WTC11 (cell line): ENCODE data around the gene ZNF277. TPM values are rescaled to one million over a fixed set of nuclear protein-coding genes. Genes with fewer than 3 reads are reported as not detected.

Experiments used
- ATAC-seq: fragments of 200-7000 bp; cut with Tn5 transposase; 2 replicates; pipeline ENCODE4 v1.10.0; 2021; ENCODE audit warnings: mild to moderate bottlenecking, moderate library complexity
- CTCF ChIA-PET: fragments of 300-600 bp; sonication (Branson Sonifier 250); formaldehyde crosslinking; loops from one replicate; lab custom pipeline; 2021; ENCODE audit warnings: antibody characterized with exemption; lab: Charles Lee
- POLR2A ChIA-PET: fragments of 350-600 bp; sonication (Branson Sonifier 250); formaldehyde crosslinking; loops from one replicate; lab custom pipeline; 2021; ENCODE audit warnings: antibody characterized with exemption; lab: Charles Lee
- DNase-seq: peaks from one replicate; pipeline ENCODE4 v3.0.0; 2021; ENCODE audit warnings: low spot score
- H3K27ac Mint-ChIP-seq: 2 replicates; pipeline ENCODE4 v1.8.0; 2021; ENCODE audit warnings: mixed read lengths
- H3K27me3 Mint-ChIP-seq: 2 replicates; pipeline ENCODE4 v1.8.0; 2021; ENCODE audit warnings: low read depth, mild to moderate bottlenecking, moderate library complexity, mixed read lengths
- H3K36me3 Mint-ChIP-seq: 2 replicates; pipeline ENCODE4 v1.8.0; 2021; ENCODE audit warnings: mixed read lengths
- H3K4me1 Mint-ChIP-seq: 2 replicates; pipeline ENCODE4 v1.8.0; 2022; ENCODE audit warnings: mixed read lengths
- H3K4me3 Mint-ChIP-seq: 2 replicates; pipeline ENCODE4 v1.8.0; 2021; ENCODE audit warnings: mild to moderate bottlenecking, moderate library complexity, mixed read lengths
- H3K9me3 Mint-ChIP-seq: 2 replicates; pipeline ENCODE4 v1.8.0; 2021; ENCODE audit warnings: mixed read lengths
- ATF1 ChIP-seq: sonication (generic); formaldehyde crosslinking; IDR thresholded peaks from 2 replicates; pipeline ENCODE4 v1.8.1; 2023; ENCODE audit warnings: mild to moderate bottlenecking, moderate library complexity, missing genetic modification reagents
- CREM ChIP-seq: sonication (generic); formaldehyde crosslinking; IDR thresholded peaks from 2 replicates; pipeline ENCODE4 v1.8.1; 2022; ENCODE audit warnings: mild to moderate bottlenecking, missing genetic modification reagents, moderate library complexity
- ELF4 ChIP-seq: sonication (generic); formaldehyde crosslinking; IDR thresholded peaks from 2 replicates; pipeline ENCODE4 v1.8.1; 2022; ENCODE audit warnings: low read depth, mild to moderate bottlenecking, moderate library complexity, missing genetic modification reagents
- EMX1 ChIP-seq: fragments of 250-450 bp; sonication (Bioruptor Pico); IDR thresholded peaks from 2 replicates; pipeline ENCODE4 v1.8.0; 2021; ENCODE audit warnings: mild to moderate bottlenecking
- FOXP1 ChIP-seq: sonication (generic); formaldehyde crosslinking; IDR thresholded peaks from 2 replicates; pipeline ENCODE4 v1.8.0; 2022; ENCODE audit warnings: missing genetic modification reagents, mild to moderate bottlenecking, moderate library complexity, borderline replicate concordance
- GTF2I ChIP-seq: fragments of 250-450 bp; sonication (Bioruptor Pico); conservative IDR thresholded peaks from 2 replicates; pipeline ENCODE4 v1.4.0; 2021; ENCODE audit warnings: mild to moderate bottlenecking
- JAZF1 ChIP-seq: fragments of 250-450 bp; sonication (Bioruptor Pico); IDR thresholded peaks from 2 replicates; pipeline ENCODE4 v1.9.0; 2021; ENCODE audit warnings: moderate library complexity, mild to moderate bottlenecking, inconsistent platforms
- NR2C2 ChIP-seq: sonication (generic); formaldehyde crosslinking; IDR thresholded peaks from 2 replicates; pipeline ENCODE4 v1.8.0; 2022; ENCODE audit warnings: mild to moderate bottlenecking, missing genetic modification reagents
- NR3C1 ChIP-seq: sonication (generic); formaldehyde crosslinking; conservative IDR thresholded peaks from 2 replicates; pipeline ENCODE4 v1.8.1; 2023; ENCODE audit warnings: low read depth, mild to moderate bottlenecking, missing genetic modification reagents
- OVOL2 ChIP-seq: fragments of 250-450 bp; sonication (Bioruptor Pico); IDR thresholded peaks from 2 replicates; pipeline ENCODE4 v1.9.0; 2021; ENCODE audit warnings: mild to moderate bottlenecking, borderline replicate concordance
- SMAD4 ChIP-seq: sonication (generic); formaldehyde crosslinking; IDR thresholded peaks from 2 replicates; pipeline ENCODE4 v1.8.0; 2022; ENCODE audit warnings: mild to moderate bottlenecking, missing genetic modification reagents
- SOX15 ChIP-seq: fragments of 250-450 bp; sonication (Bioruptor Pico); IDR thresholded peaks from 2 replicates; pipeline ENCODE4 v1.9.0; 2021; ENCODE audit warnings: mild to moderate bottlenecking
- ZNF263 ChIP-seq: sonication (generic); formaldehyde crosslinking; IDR thresholded peaks from 2 replicates; pipeline ENCODE4 v1.8.1; 2022; ENCODE audit warnings: low read depth, mild to moderate bottlenecking, moderate library complexity, missing genetic modification reagents
- total RNA-seq: library from RNA; stranded (reverse); gene quantifications from 3 replicates; pipeline ENCODE4 v1.2.3, GENCODE V29; 2021
- TF ChIP-seq, protein P1 (sequence below): fragments of 250-450 bp; sonication (Bioruptor Pico); IDR thresholded peaks from 2 replicates; pipeline ENCODE4 v1.8.0; 2021; ENCODE audit warnings: mild to moderate bottlenecking
- TF ChIP-seq, protein P2 (sequence below): sonication (generic); formaldehyde crosslinking; IDR thresholded peaks from 2 replicates; pipeline ENCODE4 v1.8.0; 2022; ENCODE audit warnings: mild to moderate bottlenecking, missing genetic modification reagents
- TF ChIP-seq, protein P3 (sequence below): sonication (generic); formaldehyde crosslinking; IDR thresholded peaks from 2 replicates; pipeline ENCODE4 v1.8.1; 2023; ENCODE audit warnings: mild to moderate bottlenecking, missing genetic modification reagents
- TF ChIP-seq, protein P4 (sequence below): sonication (generic); formaldehyde crosslinking; IDR thresholded peaks from 2 replicates; pipeline ENCODE4 v1.8.0; 2022; ENCODE audit warnings: mild to moderate bottlenecking, missing genetic modification reagents
- TF ChIP-seq, protein P5 (sequence below): sonication (generic); formaldehyde crosslinking; conservative IDR thresholded peaks from 2 replicates; pipeline ENCODE4 v1.8.1; 2022; ENCODE audit warnings: mild to moderate bottlenecking, missing genetic modification reagents

ZNF277 gene
- total RNA-seq, 1 experiment from 2014 or later = 22.5 TPM

DNA sequence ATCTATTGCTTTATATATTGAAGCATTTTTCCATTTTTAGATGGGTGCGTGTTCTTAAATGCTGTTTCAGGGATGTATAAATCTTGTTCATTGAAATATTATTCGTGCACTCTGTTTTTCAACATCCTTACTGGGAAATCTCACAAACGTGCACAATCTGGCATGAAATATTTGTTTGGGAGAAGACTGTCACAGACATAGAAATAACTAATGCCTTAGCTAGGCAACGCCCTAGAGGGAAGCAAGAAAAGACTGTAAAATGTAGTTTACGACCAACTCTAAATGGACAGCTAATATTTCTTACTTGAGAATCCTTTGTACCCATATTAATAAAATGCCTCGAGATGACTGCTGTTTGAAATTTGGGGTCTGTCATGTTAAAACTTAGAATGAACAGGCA lies 9.2 kb upstream of the ZNF277 start:
- TF ChIP-seq JAZF1 (CRISPR knock-in tag) (no peak), ATF1 (CRISPR knock-in tag) (no peak), GTF2I (CRISPR knock-in tag) (no peak), OVOL2 (CRISPR knock-in tag) (no peak), CREM (no peak)
- TF ChIP-seq, protein P1, sequence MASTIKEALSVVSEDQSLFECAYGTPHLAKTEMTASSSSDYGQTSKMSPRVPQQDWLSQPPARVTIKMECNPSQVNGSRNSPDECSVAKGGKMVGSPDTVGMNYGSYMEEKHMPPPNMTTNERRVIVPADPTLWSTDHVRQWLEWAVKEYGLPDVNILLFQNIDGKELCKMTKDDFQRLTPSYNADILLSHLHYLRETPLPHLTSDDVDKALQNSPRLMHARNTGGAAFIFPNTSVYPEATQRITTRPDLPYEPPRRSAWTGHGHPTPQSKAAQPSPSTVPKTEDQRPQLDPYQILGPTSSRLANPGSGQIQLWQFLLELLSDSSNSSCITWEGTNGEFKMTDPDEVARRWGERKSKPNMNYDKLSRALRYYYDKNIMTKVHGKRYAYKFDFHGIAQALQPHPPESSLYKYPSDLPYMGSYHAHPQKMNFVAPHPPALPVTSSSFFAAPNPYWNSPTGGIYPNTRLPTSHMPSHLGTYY (CRISPR knock-in tag) = no peak
- TF ChIP-seq, protein P2, sequence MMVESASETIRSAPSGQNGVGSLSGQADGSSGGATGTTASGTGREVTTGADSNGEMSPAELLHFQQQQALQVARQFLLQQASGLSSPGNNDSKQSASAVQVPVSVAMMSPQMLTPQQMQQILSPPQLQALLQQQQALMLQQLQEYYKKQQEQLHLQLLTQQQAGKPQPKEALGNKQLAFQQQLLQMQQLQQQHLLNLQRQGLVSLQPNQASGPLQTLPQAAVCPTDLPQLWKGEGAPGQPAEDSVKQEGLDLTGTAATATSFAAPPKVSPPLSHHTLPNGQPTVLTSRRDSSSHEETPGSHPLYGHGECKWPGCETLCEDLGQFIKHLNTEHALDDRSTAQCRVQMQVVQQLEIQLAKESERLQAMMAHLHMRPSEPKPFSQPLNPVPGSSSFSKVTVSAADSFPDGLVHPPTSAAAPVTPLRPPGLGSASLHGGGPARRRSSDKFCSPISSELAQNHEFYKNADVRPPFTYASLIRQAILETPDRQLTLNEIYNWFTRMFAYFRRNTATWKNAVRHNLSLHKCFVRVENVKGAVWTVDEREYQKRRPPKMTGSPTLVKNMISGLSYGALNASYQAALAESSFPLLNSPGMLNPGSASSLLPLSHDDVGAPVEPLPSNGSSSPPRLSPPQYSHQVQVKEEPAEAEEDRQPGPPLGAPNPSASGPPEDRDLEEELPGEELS (CRISPR knock-in tag) = no peak
- TF ChIP-seq, all 79 proteins: peak for 0
- Mint-ChIP-seq H3K4me3 (no peak overlapping the region), H3K36me3 (no peaks in the 10 kb centered on the region), H3K9me3 (peaks cover 7% of the 10 kb centered on the region), H3K27ac (no peak overlapping the region), H3K27me3 (no peaks in the 10 kb centered on the region), H3K4me1 (peaks cover 25% of the 10 kb centered on the region)
- ATAC-seq (no peak), DNase-seq (no peak)
- POLR2A ChIA-PET = no interaction called here
- CTCF ChIA-PET = interaction anchor here (1.0 kb wide), 1 partner anchor 9 kb away, joined by 3 read pairs; the partner anchor contains the start of genes DOCK4 and ZNF277

DNA sequence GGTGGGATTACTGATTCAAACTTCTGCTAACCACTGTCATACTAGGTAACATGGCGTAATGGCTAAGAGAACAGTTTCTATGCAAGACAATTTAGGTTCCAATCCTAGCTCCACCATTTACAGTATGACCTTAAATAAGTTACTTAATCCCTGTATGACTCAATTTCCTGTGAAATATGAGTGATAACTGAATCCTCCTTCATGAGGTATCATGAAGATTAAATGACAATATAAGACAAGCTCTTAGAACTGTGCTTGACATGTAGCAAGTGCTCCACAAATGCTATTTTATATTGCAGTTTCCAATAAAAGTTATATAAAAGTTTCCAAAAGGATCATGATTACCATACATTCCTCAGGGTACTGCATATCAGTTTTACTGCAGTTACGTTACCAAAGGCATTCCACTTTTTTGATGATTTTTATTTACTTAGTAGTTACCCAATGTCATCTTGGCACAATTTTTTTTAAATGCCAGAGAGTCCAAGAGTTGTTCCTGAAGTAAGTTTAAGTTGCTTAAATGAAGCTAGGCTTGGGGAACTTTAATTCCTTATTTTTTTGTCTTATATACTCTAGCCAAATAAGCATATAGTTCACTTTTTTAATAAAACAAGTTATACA lies 7.3 kb upstream of the ZNF277 start:
- no peaks in the 10 kb centered on the region for H3K27me3 Mint-ChIP-seq
- no peak for DNase-seq
- TF ChIP-seq FOXP1 (CRISPR knock-in tag) (no peak), ZNF263 (CRISPR knock-in tag) (no peak), SOX15 (CRISPR knock-in tag) (no peak), ELF4 (CRISPR knock-in tag) (no peak), EMX1 (CRISPR knock-in tag) (no peak), NR2C2 (CRISPR knock-in tag) (no peak), ATF1 (CRISPR knock-in tag) (no peak), SMAD4 (CRISPR knock-in tag) (no peak), NR3C1 (no peak)
- TF ChIP-seq, protein P3, sequence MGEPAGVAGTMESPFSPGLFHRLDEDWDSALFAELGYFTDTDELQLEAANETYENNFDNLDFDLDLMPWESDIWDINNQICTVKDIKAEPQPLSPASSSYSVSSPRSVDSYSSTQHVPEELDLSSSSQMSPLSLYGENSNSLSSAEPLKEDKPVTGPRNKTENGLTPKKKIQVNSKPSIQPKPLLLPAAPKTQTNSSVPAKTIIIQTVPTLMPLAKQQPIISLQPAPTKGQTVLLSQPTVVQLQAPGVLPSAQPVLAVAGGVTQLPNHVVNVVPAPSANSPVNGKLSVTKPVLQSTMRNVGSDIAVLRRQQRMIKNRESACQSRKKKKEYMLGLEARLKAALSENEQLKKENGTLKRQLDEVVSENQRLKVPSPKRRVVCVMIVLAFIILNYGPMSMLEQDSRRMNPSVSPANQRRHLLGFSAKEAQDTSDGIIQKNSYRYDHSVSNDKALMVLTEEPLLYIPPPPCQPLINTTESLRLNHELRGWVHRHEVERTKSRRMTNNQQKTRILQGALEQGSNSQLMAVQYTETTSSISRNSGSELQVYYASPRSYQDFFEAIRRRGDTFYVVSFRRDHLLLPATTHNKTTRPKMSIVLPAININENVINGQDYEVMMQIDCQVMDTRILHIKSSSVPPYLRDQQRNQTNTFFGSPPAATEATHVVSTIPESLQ (CRISPR knock-in tag) = no peak
- TF ChIP-seq, protein P4, sequence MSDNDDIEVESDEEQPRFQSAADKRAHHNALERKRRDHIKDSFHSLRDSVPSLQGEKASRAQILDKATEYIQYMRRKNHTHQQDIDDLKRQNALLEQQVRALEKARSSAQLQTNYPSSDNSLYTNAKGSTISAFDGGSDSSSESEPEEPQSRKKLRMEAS (CRISPR knock-in tag) = no peak
- TF ChIP-seq, protein P2 (CRISPR knock-in tag) = no peak
- TF ChIP-seq, protein P5, sequence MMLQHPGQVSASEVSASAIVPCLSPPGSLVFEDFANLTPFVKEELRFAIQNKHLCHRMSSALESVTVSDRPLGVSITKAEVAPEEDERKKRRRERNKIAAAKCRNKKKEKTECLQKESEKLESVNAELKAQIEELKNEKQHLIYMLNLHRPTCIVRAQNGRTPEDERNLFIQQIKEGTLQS (CRISPR knock-in tag) = no peak
- no peak for ATAC-seq
- ChIA-PET POLR2A (no interaction called here), CTCF (no interaction called here)
- no peaks in the 10 kb centered on the region for H3K36me3 Mint-ChIP-seq
- H3K9me3 Mint-ChIP-seq = peaks cover 7% of the 10 kb centered on the region
- no peak overlapping the region for H3K4me3 Mint-ChIP-seq
- H3K27ac Mint-ChIP-seq = no peak overlapping the region
- H3K4me1 Mint-ChIP-seq = peaks cover 34% of the 10 kb centered on the region
